Fibroblast of the conjunctiva (primary cell): ENCODE results near the gene SLC22A9.
"Not testable (repeated sequence)": the region's sequence is repeated elsewhere in the genome, so short reads cannot be mapped to it uniquely, and the experiment has no call there.

Experiments used
- DNase-seq: peaks from one replicate; pipeline ENCODE4 v3.0.0-alpha.2; 2010; ENCODE audit warnings: low read depth

Gene SLC22A9

GRCh38 chr11:63369165-63369970, at the start of gene SLC22A9:
Gene SLC22A9 (plus strand): TSS chr11:63369785. CDS start chr11:63370057, 272 bp downstream.
- DNase-seq, result no peak

DNA sequence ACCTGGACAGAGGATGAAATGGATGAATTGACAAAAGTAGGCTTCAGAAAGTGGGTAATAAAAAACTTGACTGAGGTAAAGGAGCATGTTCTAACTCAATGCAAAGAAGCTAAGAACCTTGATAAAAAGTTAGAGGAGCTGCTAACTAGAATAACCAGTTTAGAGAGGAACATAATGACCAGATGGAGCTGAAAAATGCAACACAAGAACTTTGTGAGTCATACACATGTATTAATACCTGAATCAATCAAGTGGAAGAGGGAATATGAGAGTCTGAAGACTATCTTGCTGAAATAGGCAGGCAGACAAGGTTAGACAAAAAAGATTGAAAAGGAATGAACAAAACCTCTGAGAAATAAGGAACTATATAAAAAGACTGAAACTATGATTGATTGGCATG, 47.9 kb upstream of the SLC22A9 start:
- no peak for DNase-seq

- DNase-seq, result not testable (repeated sequence)
These were observed 34.5 kb upstream of the SLC22A9 start for GRCh38 chr11:63335089-63335488.

GRCh38 chr11:63337070-63337469, 32.5 kb upstream of the SLC22A9 start:
- DNase-seq, result no peak

GRCh38 chr11:63343130-63343529, 26.5 kb upstream of the SLC22A9 start:
- DNase-seq, result no peak

- no peak for DNase-seq
These were observed 17.4 kb upstream of the SLC22A9 start for GRCh38 chr11:63352144-63352543.

DNA sequence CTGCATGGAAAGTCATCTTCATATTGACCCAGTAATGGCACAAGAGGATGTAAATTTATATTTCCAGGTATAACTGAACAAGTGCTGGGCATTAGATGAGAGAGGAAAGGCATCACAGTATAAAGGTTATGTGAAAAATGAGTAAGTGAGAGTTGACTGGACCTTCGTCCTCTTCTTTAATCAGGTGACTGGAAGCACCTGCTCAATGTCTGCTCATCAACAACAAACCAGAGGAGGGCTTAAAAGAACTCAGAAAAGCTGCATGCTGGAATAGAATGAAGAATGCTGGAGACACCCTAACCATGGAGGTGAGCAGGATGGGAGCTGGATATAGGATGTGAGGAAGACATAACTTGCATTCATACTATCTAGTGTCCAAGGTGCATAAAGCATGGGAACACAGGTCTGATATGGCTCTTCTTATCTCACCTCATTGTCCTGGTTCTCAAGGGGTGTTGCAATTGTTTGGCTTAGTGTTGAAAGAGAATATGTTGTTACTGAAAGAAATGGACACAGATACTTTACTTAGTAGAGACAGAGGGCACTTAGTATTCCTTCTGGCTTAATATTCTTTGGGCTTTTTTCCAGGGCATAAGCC, 7.3 kb upstream of the SLC22A9 start:
- DNase-seq, result no peak

- no peak for DNase-seq
These were observed 495 bp downstream of the SLC22A9 start for GRCh38 chr11:63369971-63370588.

DNA sequence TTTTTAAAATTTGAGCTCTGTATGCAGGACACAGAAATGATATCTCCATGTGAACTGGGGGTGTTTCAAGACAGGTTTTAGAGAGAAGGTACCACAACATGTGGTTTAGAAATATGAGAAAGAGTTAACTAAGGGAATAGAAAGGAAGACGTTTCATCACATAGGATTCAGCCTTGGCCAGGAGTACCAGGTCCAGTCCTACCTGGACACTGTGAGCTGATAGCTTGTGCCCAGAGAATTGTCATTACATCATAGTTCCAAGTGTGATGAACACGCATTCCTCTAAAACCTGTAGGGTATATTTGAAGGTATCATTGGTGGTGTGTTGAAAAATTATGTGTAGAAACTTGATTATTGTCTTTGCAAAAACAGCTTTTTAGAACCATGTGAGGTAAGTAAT, 1.8 kb downstream of the SLC22A9 start:
- no peak for DNase-seq

- no peak for DNase-seq
These were observed 5.8 kb downstream of the SLC22A9 start for GRCh38 chr11:63375434-63375833.

- no peak for DNase-seq
These were observed 10.5 kb downstream of the SLC22A9 start for GRCh38 chr11:63380130-63380529.

DNA sequence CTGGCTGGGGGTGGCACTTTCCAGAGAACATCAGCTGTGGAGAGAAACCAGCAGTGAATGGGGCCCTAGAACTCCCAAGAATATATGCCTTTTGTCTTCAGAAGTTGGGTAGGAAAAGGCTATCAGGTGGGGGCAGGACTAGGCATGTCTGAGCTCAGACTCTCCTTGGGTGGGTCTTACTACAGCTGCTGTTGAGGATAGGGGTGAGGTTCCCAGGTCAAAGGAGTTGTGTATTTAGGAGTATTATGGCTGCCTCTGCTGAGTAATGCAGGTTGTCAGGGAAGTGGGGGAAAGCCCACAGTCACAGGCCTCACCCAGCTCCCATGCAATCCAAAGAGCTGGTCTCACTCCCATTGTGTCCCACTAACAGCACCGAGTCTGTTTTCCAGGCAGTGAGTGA, 26.1 kb downstream of the SLC22A9 start:
- DNase-seq, result no peak

GRCh38 chr11:63404161-63404935, 34.8 kb downstream of the SLC22A9 start:
- DNase-seq, result no peak

DNA sequence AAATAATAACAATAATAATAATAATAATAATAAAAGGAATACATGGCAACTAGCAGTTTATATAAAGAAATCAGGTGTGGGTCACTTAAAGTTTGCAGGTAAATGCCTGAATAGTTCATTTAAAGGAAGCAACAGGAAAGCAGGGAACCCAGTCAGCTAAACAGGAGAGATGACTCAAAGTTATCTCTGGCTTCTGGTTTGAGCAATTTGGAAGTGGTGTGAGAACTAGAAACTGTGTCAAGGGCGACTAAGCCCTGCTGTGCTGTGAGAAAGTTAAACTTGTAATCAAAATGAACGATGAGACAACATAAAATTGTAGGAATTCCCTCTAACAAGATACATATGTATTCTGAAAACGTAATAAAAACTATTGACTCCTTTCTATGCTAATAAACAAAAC, 35.5 kb downstream of the SLC22A9 start:
- no peak for DNase-seq

DNA sequence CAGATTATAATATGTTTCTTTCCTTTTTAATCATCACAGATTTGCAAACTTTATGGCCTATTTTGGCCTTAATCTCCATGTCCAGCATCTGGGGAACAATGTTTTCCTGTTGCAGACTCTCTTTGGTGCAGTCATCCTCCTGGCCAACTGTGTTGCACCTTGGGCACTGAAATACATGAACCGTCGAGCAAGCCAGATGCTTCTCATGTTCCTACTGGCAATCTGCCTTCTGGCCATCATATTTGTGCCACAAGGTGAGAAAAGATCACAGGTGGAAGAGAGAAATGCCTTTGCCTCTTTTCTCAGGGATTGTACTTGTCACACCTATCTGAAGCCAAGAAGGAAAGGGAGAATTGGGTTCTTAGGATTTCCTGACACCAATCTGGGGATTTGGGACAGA, 36.9 kb downstream of the SLC22A9 start:
- DNase-seq, result no peak

DNA sequence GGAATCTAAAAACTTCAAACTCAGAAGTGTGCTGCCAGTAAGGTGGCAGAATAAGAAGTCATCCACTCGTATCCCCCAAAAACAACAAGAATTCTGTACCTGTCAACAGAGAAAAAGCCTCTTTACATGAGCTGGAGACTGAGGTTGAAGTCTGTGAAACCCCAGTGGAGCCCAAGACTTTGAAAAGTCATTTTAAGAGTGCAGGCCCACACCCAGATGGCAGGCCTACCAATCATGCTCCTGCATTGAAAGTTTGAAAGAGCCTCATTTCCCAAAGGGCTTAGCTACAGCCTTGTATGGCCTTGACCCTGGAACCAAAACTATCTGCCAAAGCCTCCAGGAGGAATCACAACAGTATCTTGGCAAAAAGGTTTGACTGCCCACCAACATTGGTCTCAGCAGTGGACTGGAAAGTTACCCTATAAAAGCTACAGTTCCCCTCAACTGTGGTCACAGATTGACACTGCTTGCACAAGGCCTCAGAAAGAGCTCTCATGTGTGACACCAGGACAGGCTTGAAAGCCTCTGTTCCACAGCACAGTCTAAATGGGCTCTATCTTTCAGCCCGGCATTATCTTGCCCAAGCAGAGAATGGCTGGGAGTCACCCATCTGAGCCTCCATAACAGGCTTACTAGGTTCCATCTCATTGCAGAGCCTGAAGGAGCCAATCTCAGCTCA, 47.7 kb downstream of the SLC22A9 start:
- DNase-seq, result no peak

- DNase-seq, result no peak
These were observed 58.5 kb downstream of the SLC22A9 start for GRCh38 chr11:63427971-63428508.

GRCh38 chr11:63430731-63431130, 61.1 kb downstream of the SLC22A9 start:
- not testable (repeated sequence) for DNase-seq

- DNase-seq, result not testable (repeated sequence)
These were observed 65.8 kb downstream of the SLC22A9 start for GRCh38 chr11:63435351-63435750.

GRCh38 chr11:63435831-63436230, 66.2 kb downstream of the SLC22A9 start:
- not testable (repeated sequence) for DNase-seq

DNA sequence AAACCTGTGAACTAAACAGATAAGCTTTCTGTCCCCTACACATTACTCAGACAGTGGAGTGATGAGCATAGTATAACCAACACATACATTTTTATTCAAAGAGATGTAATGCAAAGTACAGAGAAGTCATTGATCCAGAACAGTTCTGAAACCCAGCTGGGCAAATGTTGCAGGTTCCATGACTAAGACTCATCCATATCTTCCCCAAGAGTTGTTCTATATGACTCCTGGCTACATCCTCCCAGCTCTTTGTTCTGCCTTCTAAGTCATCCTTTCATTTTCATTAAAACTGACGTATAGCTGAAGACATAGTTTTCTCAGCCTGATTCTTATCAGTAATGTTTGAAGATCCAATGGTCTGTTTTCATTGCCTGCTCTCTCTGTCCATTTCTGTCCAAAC, 74.1 kb downstream of the SLC22A9 start:
- no peak for DNase-seq

- no peak for DNase-seq
These were observed 74.6 kb downstream of the SLC22A9 start for GRCh38 chr11:63444160-63444559.
